HepG2 (cell line): ENCODE measurements around the gene NISCH. TPM values are rescaled to one million over a fixed set of nuclear protein-coding genes. Genes with fewer than 3 reads are reported as not detected.

Experiments used
- AGO2 ChIP-seq: fragments of 200-400 bp; formaldehyde crosslinking; optimal IDR thresholded peaks from 2 replicates; pipeline ENCODE3; 2017; ENCODE audit warnings: mild to moderate bottlenecking, low read depth, low read length, moderate library complexity
- FLYWCH1 ChIP-seq: sonication (generic); formaldehyde crosslinking; IDR thresholded peaks from 2 replicates; pipeline ENCODE4 v1.8.1; 2023; ENCODE audit warnings: mild to moderate bottlenecking, missing genetic modification reagents
- MAFK ChIP-seq, 2 experiments: IDR thresholded peaks in 1 of 2; conservative IDR thresholded peaks in 1 of 2; 2 replicates each; pipeline ENCODE4 v1.6.1; 2011; ENCODE audit warnings: improper control_type of control experiment in 2 of 2, low read length in 2 of 2
- MBD4 ChIP-seq: IDR thresholded peaks from 2 replicates; pipeline ENCODE4 v1.6.1; 2012; ENCODE audit warnings: low read length, inconsistent platforms, borderline replicate concordance
- MED8 ChIP-seq: sonication (generic); formaldehyde crosslinking; IDR thresholded peaks from 2 replicates; pipeline ENCODE4 v1.8.1; 2023; ENCODE audit warnings: mild to moderate bottlenecking, missing genetic modification reagents; ENCODE audit not compliant: insufficient replicate concordance
- MTA3 ChIP-seq: sonication (generic); formaldehyde crosslinking; IDR thresholded peaks from 2 replicates; pipeline ENCODE4 v1.4.0; 2020; ENCODE audit warnings: missing genetic modification reagents
- PRPF4 ChIP-seq: fragments of 200-400 bp; formaldehyde crosslinking; IDR thresholded peaks from 2 replicates; pipeline ENCODE4 v1.6.1; 2016; ENCODE audit warnings: low read length, low read depth; ENCODE audit not compliant: poor library complexity, severe bottlenecking
- SIX1 ChIP-seq: sonication (generic); formaldehyde crosslinking; IDR thresholded peaks from 2 replicates; pipeline ENCODE4 v1.4.0; 2020; ENCODE audit warnings: missing genetic modification reagents, borderline replicate concordance
- SMAD1 ChIP-seq: sonication (generic); formaldehyde crosslinking; IDR thresholded peaks from 2 replicates; pipeline ENCODE4 v1.4.0; 2020; ENCODE audit warnings: missing genetic modification reagents, low read depth, mild to moderate bottlenecking, borderline replicate concordance
- SOX5 ChIP-seq: IDR thresholded peaks from 2 replicates; pipeline ENCODE4 v1.6.1; 2016; ENCODE audit warnings: borderline replicate concordance
- TCF7 ChIP-seq: sonication (generic); IDR thresholded peaks from 2 replicates; pipeline ENCODE4 v1.6.1; 2016; ENCODE audit warnings: antibody characterized with exemption, low read depth
- ZBTB43 ChIP-seq: sonication (generic); formaldehyde crosslinking; conservative IDR thresholded peaks from 2 replicates; pipeline ENCODE4 v1.4.0; 2020; ENCODE audit warnings: missing genetic modification reagents
- ZEB1 ChIP-seq: IDR thresholded peaks from 2 replicates; pipeline ENCODE4 v1.6.1; 2012; ENCODE audit warnings: mild to moderate bottlenecking, low read depth, inconsistent platforms; ENCODE audit not compliant: insufficient replicate concordance
- ZFAT ChIP-seq: sonication (generic); formaldehyde crosslinking; conservative IDR thresholded peaks from 2 replicates; pipeline ENCODE4 v1.8.1; 2023; ENCODE audit warnings: missing genetic modification reagents, inconsistent platforms
- ZNF160 ChIP-seq: sonication (generic); formaldehyde crosslinking; IDR thresholded peaks from 2 replicates; pipeline ENCODE4 v1.8.0; 2022; ENCODE audit warnings: mild to moderate bottlenecking, inconsistent platforms, missing genetic modification reagents
- ZNF24 ChIP-seq: fragments of 450-650 bp; IDR thresholded peaks from 2 replicates; pipeline ENCODE4 v1.6.1; 2017; ENCODE audit warnings: antibody characterized with exemption, mild to moderate bottlenecking
- ZNF451 ChIP-seq: sonication (generic); formaldehyde crosslinking; IDR thresholded peaks from 2 replicates; pipeline ENCODE4 v1.5.0; 2020; ENCODE audit warnings: mild to moderate bottlenecking, missing genetic modification reagents
- ZNF510 ChIP-seq: sonication (generic); formaldehyde crosslinking; IDR thresholded peaks from 2 replicates; pipeline ENCODE4 v1.4.0; 2020; ENCODE audit warnings: low read depth, mild to moderate bottlenecking, missing genetic modification reagents
- ZNF550 ChIP-seq: sonication (generic); formaldehyde crosslinking; IDR thresholded peaks from 2 replicates; pipeline ENCODE4 v1.4.0; 2020; ENCODE audit warnings: mild to moderate bottlenecking, missing genetic modification reagents, borderline replicate concordance
- ZNF747 ChIP-seq: sonication (generic); formaldehyde crosslinking; IDR thresholded peaks from 2 replicates; pipeline ENCODE4 v1.8.1; 2023; ENCODE audit warnings: missing genetic modification reagents, mild to moderate bottlenecking, borderline replicate concordance
- ZNF83 ChIP-seq: sonication (generic); formaldehyde crosslinking; IDR thresholded peaks from 2 replicates; pipeline ENCODE4 v1.4.0; 2020; ENCODE audit warnings: missing genetic modification reagents, mild to moderate bottlenecking, borderline replicate concordance
- ZNF883 ChIP-seq: sonication (generic); formaldehyde crosslinking; IDR thresholded peaks from 2 replicates; pipeline ENCODE4 v1.5.1; 2020; ENCODE audit warnings: mild to moderate bottlenecking, missing genetic modification reagents; ENCODE audit errors: not compliant biosample characterization
- ZSCAN20 ChIP-seq: sonication (generic); formaldehyde crosslinking; IDR thresholded peaks from 2 replicates; pipeline ENCODE4 v1.4.0; 2020; ENCODE audit warnings: missing genetic modification reagents, mild to moderate bottlenecking, borderline replicate concordance
- ZSCAN5A ChIP-seq: sonication (generic); formaldehyde crosslinking; IDR thresholded peaks from 2 replicates; pipeline ENCODE4 v1.8.0; 2022; ENCODE audit warnings: mild to moderate bottlenecking, missing genetic modification reagents, borderline replicate concordance
- ZSCAN9 ChIP-seq: IDR thresholded peaks from 2 replicates; pipeline ENCODE4 v1.6.1; 2016; ENCODE audit warnings: borderline replicate concordance
- polyA plus RNA-seq, 8 experiments: library from polyadenylated mRNA; depleted of rRNA in 3 of 8; stranded (reverse) in 7 of 8; unstranded in 1 of 8; fragments of >200 nt; fragmentation: Illumina TruSeq in 4 of 8; extraction: Trizol in 4 of 8; gene quantifications; 2 replicates each; pipeline versions ENCODE4 v1.2.1 to v1.2.3, GENCODE V29; 2011 to 2016; ENCODE audit warnings: low read depth in 4 of 8, missing spikeins in 1 of 8, mixed read lengths in 1 of 8; ENCODE audit not compliant: insufficient read depth in 1 of 8
- total RNA-seq, 5 experiments: library from RNA; depleted of rRNA; stranded (reverse); fragments of >200 nt; fragmentation: Illumina TruSeq; extraction: Trizol; gene quantifications; 2 replicates each; pipeline ENCODE4 v1.2.3, GENCODE V29; 2016; ENCODE audit warnings: low read depth in 1 of 5
- TF ChIP-seq, protein P1 (sequence below): sonication (generic); formaldehyde crosslinking; IDR thresholded peaks from 2 replicates; pipeline ENCODE4 v1.4.0; 2020; ENCODE audit warnings: missing genetic modification reagents
- TF ChIP-seq, protein P2 (sequence below): sonication (generic); formaldehyde crosslinking; IDR thresholded peaks from 2 replicates; pipeline ENCODE4 v1.8.0; 2022; ENCODE audit warnings: mild to moderate bottlenecking, missing genetic modification reagents, moderate library complexity

Gene NISCH
- total and polyA plus RNA-seq, 2 of the 13 experiments (the other 11 are each of a cell fraction or from before 2014, with no cell fraction given): 27.0 to 47.6 TPM

DNA sequence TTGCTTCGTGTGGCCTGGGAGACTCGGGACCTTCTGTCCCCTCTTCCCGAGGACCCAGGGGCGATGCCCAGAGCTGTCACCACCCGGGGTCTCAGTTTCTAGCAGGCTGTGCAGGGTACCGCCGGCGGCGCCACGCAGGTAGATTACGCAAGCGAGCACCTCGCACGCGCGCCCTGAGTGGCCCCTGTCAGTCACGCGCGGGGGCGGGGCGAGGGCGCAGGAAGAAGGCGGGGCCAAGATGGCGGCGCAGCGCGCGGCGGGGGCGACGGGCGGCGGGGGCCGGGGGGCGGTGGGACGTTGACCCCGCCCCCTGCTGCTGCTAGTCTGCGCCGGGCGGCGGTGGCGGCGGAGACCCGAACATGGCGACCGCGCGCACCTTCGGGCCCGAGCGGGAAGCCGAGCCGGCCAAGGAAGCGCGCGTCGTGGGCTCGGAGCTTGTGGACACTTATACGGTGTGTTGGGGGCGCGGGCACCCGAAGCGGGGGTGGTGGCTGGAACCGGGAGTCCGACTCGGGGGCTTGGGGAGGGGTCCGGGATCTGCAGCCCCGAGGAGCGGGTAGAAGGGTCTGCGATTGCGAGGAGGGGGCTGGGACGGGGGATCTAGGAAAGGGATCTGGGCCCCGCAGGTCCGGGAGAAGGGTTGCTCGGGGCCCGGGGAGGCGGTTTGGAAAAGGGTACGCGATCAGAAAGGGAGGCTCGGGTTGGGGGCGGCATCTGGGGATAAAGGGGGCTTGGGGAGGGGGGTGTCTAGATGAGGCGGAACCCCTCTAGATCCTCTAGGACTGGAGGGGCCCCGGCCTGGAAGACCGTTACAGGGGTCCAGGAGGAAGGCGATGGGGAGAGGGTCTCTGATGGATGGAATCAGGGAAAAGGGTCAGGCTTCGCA lies at the start of gene NISCH (continued):
- TF ChIP-seq, protein P1, sequence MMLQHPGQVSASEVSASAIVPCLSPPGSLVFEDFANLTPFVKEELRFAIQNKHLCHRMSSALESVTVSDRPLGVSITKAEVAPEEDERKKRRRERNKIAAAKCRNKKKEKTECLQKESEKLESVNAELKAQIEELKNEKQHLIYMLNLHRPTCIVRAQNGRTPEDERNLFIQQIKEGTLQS (CRISPR knock-in tag): no peak
- TF ChIP-seq FLYWCH1 (CRISPR knock-in tag) (no peak), TCF7 (no peak), MAFK (conservative IDR thresholded peaks at IDR 0.05 in 1 of 2, IDR thresholded peaks at IDR 0.05 in 1 of 2; ENCODE audit: low read length in 2 of 2) (no peak), SOX5 (CRISPR knock-in tag) (peak; percentile 62; the same call in 1 of the 2 replicates), ZNF83 (CRISPR knock-in tag) (no peak), ZEB1 (no peak), ZNF160 (no peak), ZNF24 (no peak), MTA3 (no peak), SIX1 (no peak), SMAD1 (CRISPR knock-in tag) (no peak), ZNF451 (CRISPR knock-in tag) (no peak; the same call in 1 of the 2 replicates), MED8 (CRISPR knock-in tag) (no peak), ZBTB43 (CRISPR knock-in tag) (no peak), ZNF550 (CRISPR knock-in tag) (no peak), MBD4 (no peak), ZNF510 (no peak), ZSCAN20 (CRISPR knock-in tag) (no peak), ZSCAN5A (CRISPR knock-in tag) (no peak), ZNF883 (CRISPR knock-in tag) (peak; percentile 23), ZSCAN9 (CRISPR knock-in tag) (peak; percentile 48; the same call in 1 of the 2 replicates), ZFAT (no peak), AGO2 (no peak), ZNF747 (CRISPR knock-in tag) (no peak), PRPF4 (no peak)
- TF ChIP-seq, protein P2, sequence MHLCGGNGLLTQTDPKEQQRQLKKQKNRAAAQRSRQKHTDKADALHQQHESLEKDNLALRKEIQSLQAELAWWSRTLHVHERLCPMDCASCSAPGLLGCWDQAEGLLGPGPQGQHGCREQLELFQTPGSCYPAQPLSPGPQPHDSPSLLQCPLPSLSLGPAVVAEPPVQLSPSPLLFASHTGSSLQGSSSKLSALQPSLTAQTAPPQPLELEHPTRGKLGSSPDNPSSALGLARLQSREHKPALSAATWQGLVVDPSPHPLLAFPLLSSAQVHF (CRISPR knock-in tag): no peak
